IMR-90 (cell line): ENCODE data around the gene AXL. TPM values are rescaled to one million over a fixed set of nuclear protein-coding genes. Genes with fewer than 3 reads are reported as not detected.

Source experiments
- ATAC-seq: fragments of 200-7000 bp; cut with Tn5 transposase; 2 replicates; pipeline ENCODE4 v1.9.1; 2020; ENCODE audit warnings: low read depth, mild to moderate bottlenecking, moderate library complexity
- BruUV-seq: library from RNA; stranded (reverse); fragments of 400-500 nt; replicated peaks from 2 replicates; lab custom pipeline; 2021; lab: Mats Ljungman, UMichigan
- CTCF ChIA-PET: fragments of 300-600 bp; formaldehyde crosslinking; extraction: SDS; loops from one replicate; lab custom pipeline; 2021; ENCODE audit warnings: antibody characterized with exemption; lab: Yijun Ruan, JAX
- POLR2A ChIA-PET: fragments of 300-600 bp; sonication (Branson Sonifier 250); formaldehyde crosslinking; loops from one replicate; lab custom pipeline; 2022; ENCODE audit warnings: antibody characterized with exemption; ENCODE audit not compliant: unreplicated experiment; lab: Charles Lee
- DNase-seq: peaks from one replicate; pipeline ENCODE4 v3.0.0; 2013
- H2AFZ ChIP-seq: replicated peaks from 2 replicates; pipeline ENCODE3; 2013; ENCODE audit warnings: low read length, mild to moderate bottlenecking; ENCODE audit not compliant: poor library complexity
- H2AK5ac ChIP-seq: 2 replicates; pipeline ENCODE4 v1.6.1; 2013; ENCODE audit warnings: low read depth, low read length, inconsistent platforms
- H2AK9ac ChIP-seq: replicated peaks from 2 replicates; pipeline ENCODE3; 2013; ENCODE audit warnings: mild to moderate bottlenecking, low read depth, low read length, moderate library complexity; ENCODE audit not compliant: poor library complexity
- H2BK120ac ChIP-seq: 2 replicates; pipeline ENCODE4 v1.6.1; 2013; ENCODE audit warnings: low read depth, low read length, inconsistent platforms
- H2BK15ac ChIP-seq: 3 replicates; pipeline ENCODE4 v1.6.1; 2013; ENCODE audit warnings: low read depth, low read length, inconsistent platforms
- H2BK20ac ChIP-seq: 2 replicates; pipeline ENCODE4 v1.6.1; 2013; ENCODE audit warnings: low read depth, mild to moderate bottlenecking, inconsistent platforms, low read length, moderate library complexity
- H2BK5ac ChIP-seq: 2 replicates; pipeline ENCODE4 v1.6.1; 2013; ENCODE audit warnings: mild to moderate bottlenecking, low read depth, low read length, inconsistent platforms; ENCODE audit not compliant: poor library complexity, severe bottlenecking
- H3K14ac ChIP-seq: replicated peaks from 2 replicates; pipeline ENCODE4 v1.6.1; 2013; ENCODE audit warnings: low read depth, low read length, inconsistent platforms
- H3K18ac ChIP-seq: 2 replicates; pipeline ENCODE4 v1.6.1; 2013; ENCODE audit warnings: low read depth, low read length, control low read depth
- H3K23ac ChIP-seq: 2 replicates; pipeline ENCODE4 v1.6.1; 2013; ENCODE audit warnings: low read depth, low read length, inconsistent platforms
- H3K27ac ChIP-seq: 2 replicates; pipeline ENCODE4 v1.5.1; 2013; ENCODE audit warnings: mild to moderate bottlenecking, control low read depth, low read length; ENCODE audit not compliant: insufficient read depth
- H3K27me3 ChIP-seq: 2 replicates; pipeline ENCODE4 v1.6.1; 2013; ENCODE audit warnings: low read length; ENCODE audit not compliant: control insufficient read depth, insufficient read depth
- H3K36me3 ChIP-seq: 2 replicates; pipeline ENCODE4 v1.6.1; 2013; ENCODE audit warnings: low read length, mixed read lengths; ENCODE audit not compliant: control insufficient read depth, insufficient read depth
- H3K4ac ChIP-seq: 2 replicates; pipeline ENCODE4 v1.6.1; 2013; ENCODE audit warnings: low read depth, low read length, inconsistent platforms
- H3K4me1 ChIP-seq: 2 replicates; pipeline ENCODE4 v1.6.1; 2013; ENCODE audit warnings: low read length, mixed read lengths; ENCODE audit not compliant: control insufficient read depth, insufficient read depth
- H3K4me2 ChIP-seq: 2 replicates; pipeline ENCODE4 v1.6.1; 2013; ENCODE audit warnings: low read depth, mild to moderate bottlenecking, control low read depth, low read length, moderate library complexity
- H3K4me3 ChIP-seq: 2 replicates; pipeline ENCODE4 v1.5.1; 2013; ENCODE audit warnings: low read depth, mild to moderate bottlenecking, control low read depth, low read length, moderate library complexity; ENCODE audit not compliant: insufficient read depth
- H3K56ac ChIP-seq: 2 replicates; pipeline ENCODE4 v1.6.1; 2013; ENCODE audit warnings: low read length, inconsistent platforms; ENCODE audit not compliant: insufficient read depth; ENCODE audit errors: extremely low read depth
- H3K79me1 ChIP-seq, 2 experiments: 2 replicates each; pipeline ENCODE4 v1.6.1; 2013; ENCODE audit warnings: low read length in 2 of 2, inconsistent platforms in 1 of 2, low read depth in 1 of 2
- H3K9ac ChIP-seq: 2 replicates; pipeline ENCODE4 v1.6.1; 2013; ENCODE audit warnings: low read depth, low read length, control low read depth
- H3K9me1 ChIP-seq: 2 replicates; pipeline ENCODE4 v1.6.1; 2013; ENCODE audit warnings: low read length, inconsistent platforms; ENCODE audit not compliant: insufficient read depth
- H3K9me3 ChIP-seq: 2 replicates; pipeline ENCODE4 v1.6.1; 2013; ENCODE audit warnings: low read length; ENCODE audit not compliant: control insufficient read depth, insufficient read depth
- H4K20me1 ChIP-seq: 2 replicates; pipeline ENCODE4 v1.6.1; 2013; ENCODE audit warnings: low read length, inconsistent platforms; ENCODE audit not compliant: insufficient read depth
- H4K5ac ChIP-seq: 2 replicates; pipeline ENCODE4 v1.6.1; 2013; ENCODE audit warnings: mild to moderate bottlenecking, low read depth, low read length, control low read depth
- H4K8ac ChIP-seq, 2 experiments: 2 replicates each; pipeline ENCODE4 v1.6.1; 2013; ENCODE audit warnings: low read depth in 2 of 2, low read length in 2 of 2, control low read depth in 1 of 2, inconsistent platforms in 1 of 2
- H4K91ac ChIP-seq: 2 replicates; pipeline ENCODE4 v1.6.1; 2013; ENCODE audit warnings: low read depth, low read length, inconsistent platforms; ENCODE audit not compliant: insufficient read depth
- BHLHE40 ChIP-seq: fragments of 150-350 bp; IDR thresholded peaks from 2 replicates; pipeline ENCODE4 v1.6.1; 2016; ENCODE audit warnings: mild to moderate bottlenecking, low read depth, low read length
- CEBPB ChIP-seq: IDR thresholded peaks from 2 replicates; pipeline ENCODE4 v1.6.1; 2012; ENCODE audit warnings: low read depth, low read length, improper control_type of control experiment
- CHD1 ChIP-seq: IDR thresholded peaks from 2 replicates; pipeline ENCODE4 v1.6.1; 2012; ENCODE audit warnings: low read depth, low read length, improper control_type of control experiment
- FOS ChIP-seq: fragments of 150-350 bp; IDR thresholded peaks from 2 replicates; pipeline ENCODE4 v1.6.1; 2016; ENCODE audit warnings: low read depth, low read length
- MAFK ChIP-seq: IDR thresholded peaks from 2 replicates; pipeline ENCODE4 v1.6.1; 2012; ENCODE audit warnings: low read depth, low read length, improper control_type of control experiment
- MAZ ChIP-seq: IDR thresholded peaks from 2 replicates; pipeline ENCODE4 v1.6.1; 2012; ENCODE audit warnings: low read depth, mild to moderate bottlenecking, low read length, improper control_type of control experiment, moderate library complexity, borderline replicate concordance
- MXI1 ChIP-seq: IDR thresholded peaks from 2 replicates; pipeline ENCODE4 v1.6.1; 2012; ENCODE audit warnings: low read depth, mild to moderate bottlenecking, low read length, moderate library complexity, borderline replicate concordance
- NFE2L2 ChIP-seq: fragments of 150-350 bp; IDR thresholded peaks from 2 replicates; pipeline ENCODE4 v1.6.1; 2016; ENCODE audit warnings: low read depth, mild to moderate bottlenecking, low read length
- POLR2A ChIP-seq: IDR thresholded peaks from 2 replicates; pipeline ENCODE4 v1.6.1; 2012; ENCODE audit warnings: mild to moderate bottlenecking, low read depth, low read length
- RAD21 ChIP-seq: IDR thresholded peaks from 2 replicates; pipeline ENCODE4 v1.6.1; 2012; ENCODE audit warnings: low read length, improper control_type of control experiment
- RCOR1 ChIP-seq: IDR thresholded peaks from 2 replicates; pipeline ENCODE4 v1.6.1; 2012; ENCODE audit warnings: mild to moderate bottlenecking, low read length, improper control_type of control experiment; ENCODE audit not compliant: insufficient replicate concordance
- RFX5 ChIP-seq: IDR thresholded peaks from 2 replicates; pipeline ENCODE4 v1.8.0; 2012; ENCODE audit warnings: low read depth, mild to moderate bottlenecking, low read length, moderate library complexity
- SMC3 ChIP-seq: fragments of 150-350 bp; IDR thresholded peaks from 2 replicates; pipeline ENCODE4 v1.6.1; 2016; ENCODE audit warnings: low read depth, mild to moderate bottlenecking, antibody characterized with exemption, low read length, moderate library complexity
- WGBS, 2 experiments: methylation state at CpG; one replicate each; pipeline versions ENCODE4 v1.1.5 to v1.1.7; 2013; ENCODE audit warnings: missing lambda C conversion rate in 2 of 2; ENCODE audit not compliant: insufficient read length in 1 of 2; ENCODE audit errors: extremely low coverage in 2 of 2; 5-methylcytosine and 5-hydroxymethylcytosine counted together
- dilution Hi-C: fragments of 300-500 bp; cut with HindIII; formaldehyde crosslinking; loops from one replicate; pipeline ENCODE4 v1.14.3; 2018; ENCODE audit warnings: low sequenced_read_pairs; ENCODE audit not compliant: unreplicated experiment
- in situ Hi-C: fragments of 300-500 bp; cut with MboI; formaldehyde crosslinking; loops from 3 replicates; pipeline ENCODE4 v1.14.3; 2019; ENCODE audit warnings: low sequenced_read_pairs, inconsistent platforms, mixed read lengths
- intact Hi-C: fragments of 100-400 bp; cut with micrococcal nuclease; formaldehyde crosslinking; loops from 2 replicates; pipeline ENCODE4 v1.10.0; 2022
- polyA plus RNA-seq, 3 experiments: library from polyadenylated mRNA; depleted of rRNA; stranded (reverse); fragments of >200 nt; gene quantifications; 2 replicates each; pipeline ENCODE4 v1.2.3, GENCODE V29; 2012; ENCODE audit warnings: low replicate concordance in 1 of 3
- total RNA-seq: library from RNA; depleted of rRNA; stranded (reverse); fragments of >200 nt; gene quantifications from 2 replicates; pipeline ENCODE4 v1.2.3, GENCODE V29; 2012
- TF ChIP-seq, protein P1 (sequence below): fragments of 150-350 bp; IDR thresholded peaks from 2 replicates; pipeline ENCODE4 v1.6.1; 2016; ENCODE audit warnings: low read depth, mild to moderate bottlenecking, low read length, moderate library complexity, borderline replicate concordance
- TF ChIP-seq, protein P2 (sequence below): conservative IDR thresholded peaks from 2 replicates; pipeline ENCODE4 v1.5.1; 2012; ENCODE audit warnings: mild to moderate bottlenecking, low read depth, low read length, improper control_type of control experiment
- TF ChIP-seq, protein P3 (sequence below): fragments of 150-350 bp; IDR thresholded peaks from 2 replicates; pipeline ENCODE4 v1.6.1; 2017; ENCODE audit warnings: mild to moderate bottlenecking, antibody characterized with exemption, low read length, low read depth

AXL gene
- total and polyA plus RNA-seq, 2 of the 4 experiments (the other 2 are of a cell fraction): 212 to 466 TPM

DNA sequence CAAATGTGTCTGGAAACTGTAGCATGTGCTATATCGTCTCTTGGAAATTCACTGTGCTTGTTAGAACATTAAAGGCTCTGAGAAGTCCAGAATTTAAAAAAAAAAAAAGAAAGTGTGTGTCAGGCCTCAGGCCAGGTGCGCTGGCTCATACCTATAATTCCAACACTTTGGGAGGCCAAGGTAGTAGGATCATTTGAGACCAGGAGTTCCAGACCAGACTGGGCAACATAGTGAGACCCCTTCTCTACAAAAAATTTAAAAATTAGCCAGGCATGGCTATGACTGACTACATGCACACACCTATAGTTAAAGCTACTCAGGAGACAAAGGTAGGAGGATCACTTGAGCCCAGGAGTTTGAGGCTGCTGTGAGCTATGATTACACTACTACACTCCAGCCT is 50.0 kb downstream of the AXL start:
- Histone ChIP-seq H3K9me3 (no peaks in the 10 kb centered on the region), H3K56ac (no peak overlapping the region), H3K36me3 (peaks cover 54% of the 10 kb centered on the region), H3K27me3 (no peaks in the 10 kb centered on the region), H2AK9ac (no peak overlapping the region), H4K91ac (no peak overlapping the region), H3K14ac (no peak overlapping the region), H2AK5ac (no peak overlapping the region), H3K79me1 (peaks cover 40 to 66% of the 10 kb centered on the region in 2 experiments), H3K27ac (no peak overlapping the region), H3K9me1 (peaks cover 8% of the 10 kb centered on the region; the same call in 1 of the 2 replicates), H3K18ac (no peak overlapping the region), H2BK20ac (no peak overlapping the region), H2BK5ac (no peak overlapping the region), H3K9ac (no peak overlapping the region), H2AFZ (no peak overlapping the region), H2BK15ac (no peak overlapping the region), H3K4me2 (no peak overlapping the region), H4K5ac (no peak overlapping the region), H3K4me1 (peaks cover 9% of the 10 kb centered on the region), H2BK120ac (no peak overlapping the region), H4K8ac (no peak overlapping the region), H3K23ac (no peak overlapping the region), H4K20me1 (peaks cover 40% of the 10 kb centered on the region), H3K4ac (no peak overlapping the region), H3K4me3 (no peak overlapping the region)
- WGBS, 2 experiments: no CpG with 5 or more reads among the region's 2 CpGs
- in situ Hi-C loops: loop anchor here (25.0 kb wide), 1 partner anchor 607 kb away; no protein-coding TSS in a partner anchor
- ChIA-PET CTCF (no interaction called here), POLR2A (no interaction called here)
- ATAC-seq (no peak), DNase-seq (no peak)
- dilution Hi-C loops: no loop called here
- BruUV-seq: no TSS peak
- TF ChIP-seq SMC3 (no peak), RAD21 (no peak), MAZ (no peak), RFX5 (no peak), NFE2L2 (no peak), MXI1 (no peak), MAFK (no peak), BHLHE40 (no peak), RCOR1 (no peak), CEBPB (no peak), FOS (no peak), CHD1 (no peak), POLR2A (no peak)
- TF ChIP-seq, protein P1, sequence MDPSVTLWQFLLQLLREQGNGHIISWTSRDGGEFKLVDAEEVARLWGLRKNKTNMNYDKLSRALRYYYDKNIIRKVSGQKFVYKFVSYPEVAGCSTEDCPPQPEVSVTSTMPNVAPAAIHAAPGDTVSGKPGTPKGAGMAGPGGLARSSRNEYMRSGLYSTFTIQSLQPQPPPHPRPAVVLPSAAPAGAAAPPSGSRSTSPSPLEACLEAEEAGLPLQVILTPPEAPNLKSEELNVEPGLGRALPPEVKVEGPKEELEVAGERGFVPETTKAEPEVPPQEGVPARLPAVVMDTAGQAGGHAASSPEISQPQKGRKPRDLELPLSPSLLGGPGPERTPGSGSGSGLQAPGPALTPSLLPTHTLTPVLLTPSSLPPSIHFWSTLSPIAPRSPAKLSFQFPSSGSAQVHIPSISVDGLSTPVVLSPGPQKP: no peak
- TF ChIP-seq, protein P2, sequence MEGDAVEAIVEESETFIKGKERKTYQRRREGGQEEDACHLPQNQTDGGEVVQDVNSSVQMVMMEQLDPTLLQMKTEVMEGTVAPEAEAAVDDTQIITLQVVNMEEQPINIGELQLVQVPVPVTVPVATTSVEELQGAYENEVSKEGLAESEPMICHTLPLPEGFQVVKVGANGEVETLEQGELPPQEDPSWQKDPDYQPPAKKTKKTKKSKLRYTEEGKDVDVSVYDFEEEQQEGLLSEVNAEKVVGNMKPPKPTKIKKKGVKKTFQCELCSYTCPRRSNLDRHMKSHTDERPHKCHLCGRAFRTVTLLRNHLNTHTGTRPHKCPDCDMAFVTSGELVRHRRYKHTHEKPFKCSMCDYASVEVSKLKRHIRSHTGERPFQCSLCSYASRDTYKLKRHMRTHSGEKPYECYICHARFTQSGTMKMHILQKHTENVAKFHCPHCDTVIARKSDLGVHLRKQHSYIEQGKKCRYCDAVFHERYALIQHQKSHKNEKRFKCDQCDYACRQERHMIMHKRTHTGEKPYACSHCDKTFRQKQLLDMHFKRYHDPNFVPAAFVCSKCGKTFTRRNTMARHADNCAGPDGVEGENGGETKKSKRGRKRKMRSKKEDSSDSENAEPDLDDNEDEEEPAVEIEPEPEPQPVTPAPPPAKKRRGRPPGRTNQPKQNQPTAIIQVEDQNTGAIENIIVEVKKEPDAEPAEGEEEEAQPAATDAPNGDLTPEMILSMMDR: no peak
- TF ChIP-seq, protein P3, sequence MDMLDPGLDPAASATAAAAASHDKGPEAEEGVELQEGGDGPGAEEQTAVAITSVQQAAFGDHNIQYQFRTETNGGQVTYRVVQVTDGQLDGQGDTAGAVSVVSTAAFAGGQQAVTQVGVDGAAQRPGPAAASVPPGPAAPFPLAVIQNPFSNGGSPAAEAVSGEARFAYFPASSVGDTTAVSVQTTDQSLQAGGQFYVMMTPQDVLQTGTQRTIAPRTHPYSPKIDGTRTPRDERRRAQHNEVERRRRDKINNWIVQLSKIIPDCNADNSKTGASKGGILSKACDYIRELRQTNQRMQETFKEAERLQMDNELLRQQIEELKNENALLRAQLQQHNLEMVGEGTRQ: no peak
- intact Hi-C loops: no loop called here
